Erythroblast (primary cell): ENCODE results near the gene CMIP.

Source experiments
- DNase-seq, 2 experiments: peaks; one replicate each; lab custom pipeline; 2025; lab: John Stamatoyannopoulos, UW
- GATA1 ChIP-seq: IDR thresholded peaks from 2 replicates; pipeline ENCODE4 v1.6.1; 2011; ENCODE audit warnings: low read depth, mild to moderate bottlenecking, control low read depth, low read length, moderate library complexity
- POLR2A ChIP-seq: IDR thresholded peaks from 2 replicates; pipeline ENCODE4 v1.6.1; 2011; ENCODE audit warnings: mild to moderate bottlenecking, low read length

CMIP gene

GRCh38 chr16:81583893-81584631 is 139.5 kb downstream of the CMIP start:
- TF ChIP-seq GATA1 = no peak
- TF ChIP-seq POLR2A = no peak
- no peak for DNase-seq

- peak in 1 of 2 experiments; percentile 5 for DNase-seq
- no peak for TF ChIP-seq GATA1
- no peak for TF ChIP-seq POLR2A
Measured at GRCh38 chr16:81585785-81586184, 141.2 kb downstream of the CMIP start.

GRCh38 chr16:81586417-81586816 is 141.8 kb downstream of the CMIP start:
- DNase-seq = no peak
- TF ChIP-seq POLR2A (no peak), GATA1 (no peak)

GRCh38 chr16:81586977-81587625 is 142.5 kb downstream of the CMIP start:
- TF ChIP-seq POLR2A = no peak
- no peak for TF ChIP-seq GATA1
- no peak for DNase-seq

DNA sequence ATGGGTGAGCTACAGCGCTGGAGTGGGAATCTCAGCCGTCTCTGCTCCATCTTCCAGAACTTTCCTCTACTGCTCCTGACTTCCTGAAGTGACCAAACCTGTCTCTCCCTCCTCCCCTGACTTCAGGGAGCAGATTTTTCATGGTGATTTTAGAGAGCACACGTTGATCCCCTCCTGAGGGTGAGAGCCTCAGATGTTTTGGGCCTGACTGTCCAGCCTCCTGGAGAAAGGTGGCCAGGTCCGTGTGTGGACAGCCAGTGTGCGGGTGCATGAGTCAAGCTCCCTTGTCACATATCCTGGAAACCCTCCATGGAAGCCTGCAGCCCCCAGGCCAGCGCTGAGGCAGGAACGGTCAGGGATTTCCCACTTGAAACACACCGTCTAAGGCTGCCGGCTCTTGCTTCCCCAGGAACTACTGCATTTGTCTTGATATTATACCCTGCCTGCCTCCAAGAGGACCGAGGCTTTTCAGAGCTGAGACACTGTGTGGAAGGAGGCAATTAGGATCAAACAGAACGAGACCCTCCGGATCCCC is 143.1 kb downstream of the CMIP start:
- TF ChIP-seq POLR2A = no peak
- TF ChIP-seq GATA1 = no peak

GRCh38 chr16:81588326-81589081 is 143.9 kb downstream of the CMIP start:
- TF ChIP-seq GATA1 (no peak), POLR2A (no peak)
- no peak for DNase-seq

More for the DNA sequence above, 143.1 kb downstream of the CMIP start:
- no peak for DNase-seq

DNA sequence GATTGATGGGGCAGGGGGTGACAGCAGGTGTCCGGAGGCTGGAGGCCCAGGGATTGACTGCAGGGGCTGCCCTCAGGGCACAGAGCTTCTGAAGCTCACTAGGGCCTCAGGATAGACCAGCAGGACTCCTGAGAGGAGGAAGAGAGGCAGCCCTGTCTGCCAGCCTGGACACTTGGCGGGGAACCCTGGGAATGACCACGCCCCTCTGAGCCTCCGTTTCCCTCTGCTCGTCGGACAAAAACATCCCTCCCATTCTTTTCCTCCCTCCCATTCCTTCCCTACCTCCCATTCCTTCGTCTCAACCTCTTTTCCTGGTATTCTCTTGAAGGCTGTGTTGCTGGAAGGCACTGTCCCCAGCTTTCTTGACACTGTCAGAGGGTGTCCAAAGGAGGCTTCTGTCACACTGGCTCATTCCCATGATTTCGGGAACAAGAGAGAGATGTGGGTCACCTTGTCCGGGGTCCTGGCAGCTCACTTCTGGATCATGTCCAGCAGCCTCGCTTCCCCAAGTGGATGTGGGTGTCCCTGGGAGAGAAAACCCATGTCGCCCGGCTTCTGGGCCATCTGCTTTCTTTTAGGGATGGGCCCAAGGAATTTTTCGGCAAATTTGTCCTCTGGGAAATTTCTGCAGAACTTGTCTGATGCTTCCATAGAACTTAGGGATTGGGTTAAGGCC is 145.5 kb downstream of the CMIP start:
- TF ChIP-seq POLR2A = no peak
- no peak for TF ChIP-seq GATA1
- no peak for DNase-seq

DNA sequence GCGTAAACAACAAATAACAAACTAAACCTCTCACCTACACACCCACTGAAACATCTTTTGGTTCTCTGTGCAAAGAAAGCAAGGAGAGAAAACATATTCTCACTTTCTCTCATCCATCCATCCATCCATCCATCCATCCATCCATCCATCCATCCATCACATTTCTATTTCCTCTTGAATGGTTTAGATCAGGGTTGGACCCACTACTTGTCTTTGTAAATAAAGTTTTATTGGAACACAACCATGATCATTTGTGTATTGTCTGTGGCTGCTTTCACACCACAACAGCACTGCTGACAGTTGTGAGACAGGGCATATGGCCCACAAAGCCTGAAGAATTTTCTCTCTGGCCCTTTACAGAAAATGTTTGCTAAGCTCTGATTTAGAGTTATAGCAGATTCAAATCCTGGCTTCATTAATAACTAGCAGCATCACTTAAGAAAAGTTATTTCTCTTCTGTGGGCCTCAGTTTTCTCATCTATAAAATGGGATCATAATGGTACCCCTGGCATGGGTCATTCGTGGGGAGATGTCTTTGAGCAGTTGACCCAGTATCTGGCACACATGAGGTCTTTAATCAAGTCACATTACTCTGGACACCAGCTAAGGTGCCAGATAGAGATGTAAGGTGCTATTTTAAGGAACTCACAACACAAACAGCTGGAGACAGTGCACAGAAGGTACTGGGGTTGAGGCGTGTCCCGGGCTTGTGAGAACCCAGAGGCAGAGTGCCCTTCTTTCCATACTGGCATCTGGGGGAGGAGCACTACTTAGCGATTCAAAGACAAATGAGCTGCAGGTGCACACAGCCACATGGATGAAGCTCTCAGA is 146.3 kb downstream of the CMIP start:
- TF ChIP-seq GATA1 = no peak
- no peak for TF ChIP-seq POLR2A
- DNase-seq = no peak

GRCh38 chr16:81591545-81591870 is 146.9 kb downstream of the CMIP start:
- DNase-seq = no peak
- no peak for TF ChIP-seq GATA1
- TF ChIP-seq POLR2A = no peak

- TF ChIP-seq GATA1 = no peak
- TF ChIP-seq POLR2A = no peak
- DNase-seq = no peak
Measured at GRCh38 chr16:81592353-81592866, 147.8 kb downstream of the CMIP start.

GRCh38 chr16:81593481-81593880 is 148.9 kb downstream of the CMIP start:
- no peak for DNase-seq
- TF ChIP-seq GATA1 (no peak), POLR2A (no peak)

- DNase-seq = no peak
- TF ChIP-seq GATA1 (no peak), POLR2A (no peak)
Measured at GRCh38 chr16:81595629-81596292, 151.2 kb downstream of the CMIP start.
